ENCODE data around the gene HNRNPAB.

GRCh38 chr5:178218827-178219226 is 14.5 kb downstream of the HNRNPAB start:
- TF ChIP-seq CTCF (conservative IDR thresholded peaks at IDR 0.05; ENCODE audit: low read length) = no peak
- TF ChIP-seq EZH2phosphoT487 (IDR thresholded peaks at IDR 0.05; ENCODE audit: borderline replicate concordance) = no peak
